ENCODE results near the gene PTPRG. TPM values are rescaled to one million over a fixed set of nuclear protein-coding genes. Genes with fewer than 3 reads are reported as not detected.

PTPRG gene
- total and polyA plus RNA-seq, 2 of the 13 experiments (the other 11 are each of a cell fraction or from before 2014, with no cell fraction given): 8.0 to 25.3 TPM

DNA sequence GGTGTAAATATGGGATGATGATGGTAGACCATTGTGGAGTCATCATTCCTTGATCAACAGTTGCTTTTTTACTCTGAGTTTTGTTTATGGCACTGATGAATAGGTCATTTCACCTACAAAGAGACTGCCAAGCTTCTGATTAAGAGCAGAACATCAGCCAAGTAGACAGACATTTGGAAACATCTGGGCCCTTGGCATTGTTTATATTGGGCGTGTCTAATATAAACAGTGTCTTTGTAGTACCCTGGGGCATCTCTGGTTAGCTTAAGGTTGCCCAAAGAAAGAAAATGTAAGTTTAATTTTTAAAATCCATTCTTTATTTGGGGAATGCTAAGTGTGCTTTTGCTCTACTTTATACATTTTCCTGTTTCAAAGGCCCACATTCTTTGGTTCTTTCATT, 435.0 kb downstream of the PTPRG start:
- DNase-seq (ENCODE audit: low spot score) (no peak), FAIRE-seq (no peak), ATAC-seq (no peak)
- Histone ChIP-seq H3K9me3 (ENCODE audit: low read length) (no peaks in the 10 kb centered on the region), H3K4me3 (replicated peaks in 1 of 3; ENCODE audit: insufficient read depth in 1 of 3, low read depth in 2 of 3, low read length in 3 of 3) (no peak overlapping the region), H4K20me1 (ENCODE audit: insufficient read depth, low read length) (no peaks in the 10 kb centered on the region), H3K79me2 (ENCODE audit: insufficient read depth, low read length) (no peaks in the 10 kb centered on the region), H3K36me3 (replicated peaks in 1 of 2; ENCODE audit: control insufficient read depth in 1 of 2, insufficient read depth in 2 of 2, low read length in 2 of 2) (0 out of 5 replicates have a peak, but pooled peaks cover 0 to 5% of the 10 kb centered on the region in 2 experiments), H3K27me3 (ENCODE audit: control insufficient read depth in 1 of 2, insufficient read depth in 2 of 2, low read length in 2 of 2) (no peaks in the 10 kb centered on the region), H3K4me2 (ENCODE audit: low read depth, low read length) (no peak overlapping the region), H3K9ac (ENCODE audit: insufficient read depth, low read depth, low read length) (no peak overlapping the region), H3K4me1 (ENCODE audit: insufficient read depth, low read length) (no peaks in the 10 kb centered on the region), H2AFZ (ENCODE audit: low read length) (no peak overlapping the region), H3K27ac (ENCODE audit: extremely low read length, insufficient read depth, low read length) (no peak overlapping the region)
- ChIA-PET CTCF (ENCODE audit: low intra/inter-chr PET ratio, low total read pairs) (no interaction called here), POLR2A (no interaction called here)
- in situ Hi-C loops (cut with HindIII; ENCODE audit: extremely low pct_ligation_motif_present, low pct_unique_long_range_greater_than_20kb) (no loop called here), intact Hi-C loops (cut with micrococcal nuclease; ENCODE audit: unreplicated experiment) (no loop called here)
- 92% methylated on average over 1 of the region's 1 CpG for WGBS (ENCODE audit: low lambda C conversion rate)
- no TSS peak for BruUV-seq (replicated peaks)
- TF ChIP-seq ZNF264 (CRISPR knock-in tag; IDR thresholded peaks at IDR 0.05) (no peak), DR1 (CRISPR knock-in tag; IDR thresholded peaks at IDR 0.05) (no peak), TARDBP (CRISPR knock-in tag; IDR thresholded peaks at IDR 0.05) (no peak), IRF9 (CRISPR knock-in tag; IDR thresholded peaks at IDR 0.05; ENCODE audit: borderline replicate concordance) (no peak), GPBP1L1 (CRISPR knock-in tag; IDR thresholded peaks at IDR 0.05) (no peak)
- TF ChIP-seq, protein P1, sequence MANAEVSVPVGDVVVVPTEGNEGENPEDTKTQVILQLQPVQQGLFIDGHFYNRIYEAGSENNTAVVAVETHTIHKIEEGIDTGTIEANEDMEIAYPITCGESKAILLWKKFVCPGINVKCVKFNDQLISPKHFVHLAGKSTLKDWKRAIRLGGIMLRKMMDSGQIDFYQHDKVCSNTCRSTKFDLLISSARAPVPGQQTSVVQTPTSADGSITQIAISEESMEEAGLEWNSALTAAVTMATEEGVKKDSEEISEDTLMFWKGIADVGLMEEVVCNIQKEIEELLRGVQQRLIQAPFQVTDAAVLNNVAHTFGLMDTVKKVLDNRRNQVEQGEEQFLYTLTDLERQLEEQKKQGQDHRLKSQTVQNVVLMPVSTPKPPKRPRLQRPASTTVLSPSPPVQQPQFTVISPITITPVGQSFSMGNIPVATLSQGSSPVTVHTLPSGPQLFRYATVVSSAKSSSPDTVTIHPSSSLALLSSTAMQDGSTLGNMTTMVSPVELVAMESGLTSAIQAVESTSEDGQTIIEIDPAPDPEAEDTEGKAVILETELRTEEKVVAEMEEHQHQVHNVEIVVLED (CRISPR knock-in tag; IDR thresholded peaks at IDR 0.05; ENCODE audit: borderline replicate concordance): no peak
- TF ChIP-seq, protein P2, sequence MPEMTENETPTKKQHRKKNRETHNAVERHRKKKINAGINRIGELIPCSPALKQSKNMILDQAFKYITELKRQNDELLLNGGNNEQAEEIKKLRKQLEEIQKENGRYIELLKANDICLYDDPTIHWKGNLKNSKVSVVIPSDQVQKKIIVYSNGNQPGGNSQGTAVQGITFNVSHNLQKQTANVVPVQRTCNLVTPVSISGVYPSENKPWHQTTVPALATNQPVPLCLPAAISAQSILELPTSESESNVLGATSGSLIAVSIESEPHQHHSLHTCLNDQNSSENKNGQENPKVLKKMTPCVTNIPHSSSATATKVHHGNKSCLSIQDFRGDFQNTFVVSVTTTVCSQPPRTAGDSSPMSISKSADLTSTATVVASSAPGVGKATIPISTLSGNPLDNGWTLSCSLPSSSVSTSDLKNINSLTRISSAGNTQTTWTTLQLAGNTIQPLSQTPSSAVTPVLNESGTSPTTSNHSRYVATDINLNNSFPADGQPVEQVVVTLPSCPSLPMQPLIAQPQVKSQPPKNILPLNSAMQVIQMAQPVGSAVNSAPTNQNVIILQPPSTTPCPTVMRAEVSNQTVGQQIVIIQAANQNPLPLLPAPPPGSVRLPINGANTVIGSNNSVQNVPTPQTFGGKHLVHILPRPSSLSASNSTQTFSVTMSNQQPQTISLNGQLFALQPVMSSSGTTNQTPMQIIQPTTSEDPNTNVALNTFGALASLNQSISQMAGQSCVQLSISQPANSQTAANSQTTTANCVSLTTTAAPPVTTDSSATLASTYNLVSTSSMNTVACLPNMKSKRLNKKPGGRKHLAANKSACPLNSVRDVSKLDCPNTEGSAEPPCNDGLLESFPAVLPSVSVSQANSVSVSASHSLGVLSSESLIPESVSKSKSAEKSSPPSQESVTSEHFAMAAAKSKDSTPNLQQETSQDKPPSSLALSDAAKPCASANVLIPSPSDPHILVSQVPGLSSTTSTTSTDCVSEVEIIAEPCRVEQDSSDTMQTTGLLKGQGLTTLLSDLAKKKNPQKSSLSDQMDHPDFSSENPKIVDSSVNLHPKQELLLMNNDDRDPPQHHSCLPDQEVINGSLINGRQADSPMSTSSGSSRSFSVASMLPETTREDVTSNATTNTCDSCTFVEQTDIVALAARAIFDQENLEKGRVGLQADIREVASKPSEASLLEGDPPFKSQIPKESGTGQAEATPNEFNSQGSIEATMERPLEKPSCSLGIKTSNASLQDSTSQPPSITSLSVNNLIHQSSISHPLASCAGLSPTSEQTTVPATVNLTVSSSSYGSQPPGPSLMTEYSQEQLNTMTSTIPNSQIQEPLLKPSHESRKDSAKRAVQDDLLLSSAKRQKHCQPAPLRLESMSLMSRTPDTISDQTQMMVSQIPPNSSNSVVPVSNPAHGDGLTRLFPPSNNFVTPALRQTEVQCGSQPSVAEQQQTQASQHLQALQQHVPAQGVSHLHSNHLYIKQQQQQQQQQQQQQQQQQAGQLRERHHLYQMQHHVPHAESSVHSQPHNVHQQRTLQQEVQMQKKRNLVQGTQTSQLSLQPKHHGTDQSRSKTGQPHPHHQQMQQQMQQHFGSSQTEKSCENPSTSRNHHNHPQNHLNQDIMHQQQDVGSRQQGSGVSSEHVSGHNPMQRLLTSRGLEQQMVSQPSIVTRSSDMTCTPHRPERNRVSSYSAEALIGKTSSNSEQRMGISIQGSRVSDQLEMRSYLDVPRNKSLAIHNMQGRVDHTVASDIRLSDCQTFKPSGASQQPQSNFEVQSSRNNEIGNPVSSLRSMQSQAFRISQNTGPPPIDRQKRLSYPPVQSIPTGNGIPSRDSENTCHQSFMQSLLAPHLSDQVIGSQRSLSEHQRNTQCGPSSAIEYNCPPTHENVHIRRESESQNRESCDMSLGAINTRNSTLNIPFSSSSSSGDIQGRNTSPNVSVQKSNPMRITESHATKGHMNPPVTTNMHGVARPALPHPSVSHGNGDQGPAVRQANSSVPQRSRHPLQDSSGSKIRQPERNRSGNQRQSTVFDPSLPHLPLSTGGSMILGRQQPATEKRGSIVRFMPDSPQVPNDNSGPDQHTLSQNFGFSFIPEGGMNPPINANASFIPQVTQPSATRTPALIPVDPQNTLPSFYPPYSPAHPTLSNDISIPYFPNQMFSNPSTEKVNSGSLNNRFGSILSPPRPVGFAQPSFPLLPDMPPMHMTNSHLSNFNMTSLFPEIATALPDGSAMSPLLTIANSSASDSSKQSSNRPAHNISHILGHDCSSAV (CRISPR knock-in tag; IDR thresholded peaks at IDR 0.05; ENCODE audit: borderline replicate concordance): no peak
- TF ChIP-seq, protein P3, sequence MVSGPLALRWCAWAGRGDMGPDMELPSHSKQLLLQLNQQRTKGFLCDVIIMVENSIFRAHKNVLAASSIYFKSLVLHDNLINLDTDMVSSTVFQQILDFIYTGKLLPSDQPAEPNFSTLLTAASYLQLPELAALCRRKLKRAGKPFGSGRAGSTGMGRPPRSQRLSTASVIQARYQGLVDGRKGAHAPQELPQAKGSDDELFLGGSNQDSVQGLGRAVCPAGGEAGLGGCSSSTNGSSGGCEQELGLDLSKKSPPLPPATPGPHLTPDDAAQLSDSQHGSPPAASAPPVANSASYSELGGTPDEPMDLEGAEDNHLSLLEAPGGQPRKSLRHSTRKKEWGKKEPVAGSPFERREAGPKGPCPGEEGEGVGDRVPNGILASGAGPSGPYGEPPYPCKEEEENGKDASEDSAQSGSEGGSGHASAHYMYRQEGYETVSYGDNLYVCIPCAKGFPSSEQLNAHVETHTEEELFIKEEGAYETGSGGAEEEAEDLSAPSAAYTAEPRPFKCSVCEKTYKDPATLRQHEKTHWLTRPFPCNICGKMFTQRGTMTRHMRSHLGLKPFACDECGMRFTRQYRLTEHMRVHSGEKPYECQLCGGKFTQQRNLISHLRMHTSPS (CRISPR knock-in tag; IDR thresholded peaks at IDR 0.05; ENCODE audit: low read depth): no peak
- TF ChIP-seq, protein P4, sequence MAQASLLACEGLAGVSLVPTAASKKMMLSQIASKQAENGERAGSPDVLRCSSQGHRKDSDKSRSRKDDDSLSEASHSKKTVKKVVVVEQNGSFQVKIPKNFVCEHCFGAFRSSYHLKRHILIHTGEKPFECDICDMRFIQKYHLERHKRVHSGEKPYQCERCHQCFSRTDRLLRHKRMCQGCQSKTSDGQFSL (CRISPR knock-in tag; IDR thresholded peaks at IDR 0.05): no peak

Data from HepG2 (cell line).